CMK (cell line): ENCODE results near the gene SLC66A3.

ENCODE experiments used
- DNase-seq: peaks from one replicate; pipeline ENCODE4 v3.0.0-alpha.2; 2010; ENCODE audit warnings: low read depth

The SLC66A3 gene

DNA sequence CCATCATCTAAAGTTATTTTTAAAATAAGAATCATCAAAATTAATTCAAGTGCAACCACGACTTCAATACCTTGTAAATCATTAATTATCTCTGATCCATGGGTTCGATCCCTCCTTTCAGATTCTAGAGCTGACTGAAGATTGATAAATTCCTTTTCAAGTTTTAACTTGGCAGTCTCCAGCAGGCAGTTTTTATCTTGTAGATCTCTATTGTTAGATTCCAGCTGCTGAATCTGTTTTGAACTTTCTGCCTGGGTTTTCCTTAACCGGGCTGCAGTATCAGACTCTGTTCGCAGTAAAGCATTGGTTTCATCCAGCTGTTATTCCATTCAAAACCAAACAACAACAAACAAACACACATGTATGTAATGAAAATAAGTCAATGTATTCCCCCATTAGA lies 59.5 kb downstream of the SLC66A3 start:
- no peak for DNase-seq

DNA sequence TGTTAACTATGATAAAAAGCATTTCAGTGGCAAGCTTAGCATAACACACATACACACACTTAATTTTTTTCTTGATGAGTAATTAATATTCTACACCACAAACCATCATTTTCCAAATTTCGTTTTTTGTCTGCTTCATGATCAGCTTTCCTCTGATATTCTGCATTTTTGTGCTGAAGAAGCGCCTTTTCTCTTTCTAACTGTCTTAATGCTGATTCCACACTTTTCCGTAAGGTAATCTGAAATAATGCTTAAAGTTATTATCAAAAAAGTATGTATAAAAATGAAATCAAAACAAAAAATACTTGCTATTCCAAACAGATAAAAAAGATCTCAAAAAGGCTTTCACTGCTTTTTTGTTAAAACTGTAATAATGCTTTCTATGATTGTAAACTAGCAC lies 60.1 kb downstream of the SLC66A3 start:
- no peak for DNase-seq

- DNase-seq: no peak
These were observed 65.2 kb downstream of the SLC66A3 start for GRCh38 chr2:11220445-11220844.

- DNase-seq: no peak
These were observed 67.6 kb downstream of the SLC66A3 start for GRCh38 chr2:11222845-11223244.

GRCh38 chr2:11224887-11225286 lies 69.6 kb downstream of the SLC66A3 start:
- no peak for DNase-seq

DNA sequence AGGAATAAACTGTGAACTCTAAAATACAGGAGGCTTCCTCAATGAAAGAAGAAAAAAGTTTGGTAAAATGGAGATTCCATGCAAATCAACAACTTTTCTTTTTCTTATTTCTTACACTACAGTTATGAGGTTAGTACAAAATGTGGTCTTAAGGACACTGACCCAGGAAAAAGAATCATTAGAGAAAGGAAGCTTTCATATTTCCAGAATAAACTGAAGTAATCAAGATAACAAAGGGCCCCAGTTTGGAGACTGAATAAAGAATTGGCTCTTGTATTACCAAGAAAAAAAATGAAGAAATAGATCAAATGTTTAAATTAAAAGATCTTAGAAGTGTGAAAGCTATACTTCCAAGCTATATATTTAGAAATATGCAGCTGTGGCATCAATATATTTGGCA lies 72.3 kb downstream of the SLC66A3 start:
- DNase-seq: no peak
